H1 (cell line): Measurements from ENCODE around the gene DIO3. TPM values are rescaled to one million over a fixed set of nuclear protein-coding genes. Genes with fewer than 3 reads are reported as not detected.

Source experiments
- CTCF ChIA-PET: fragments of 300-600 bp; sonication (Branson Sonifier 250); formaldehyde crosslinking; loops from one replicate; lab custom pipeline; 2021; ENCODE audit not compliant: partially characterized antibody; lab: Charles Lee
- POLR2A ChIA-PET: fragments of 300-600 bp; sonication (Branson Sonifier 250); formaldehyde crosslinking; loops from one replicate; lab custom pipeline; 2021; ENCODE audit warnings: inconsistent platforms; ENCODE audit not compliant: partially characterized antibody; lab: Charles Lee
- DNase-seq, 2 experiments: peaks; one replicate each; pipeline versions ENCODE4 v3.0.0 to v3.0.0-alpha.2; 2010 to 2022; ENCODE audit warnings: low spot score in 2 of 2, low read depth in 1 of 2, mixed read lengths in 1 of 2
- FAIRE-seq: peaks from 2 replicates; lab custom pipeline; 2011; peaks lifted over from hg19 to GRCh38; lab: Jason Lieb, UNC
- H2AFZ ChIP-seq: 2 replicates; pipeline ENCODE4 v1.8.1; 2012; ENCODE audit warnings: low read length, inconsistent platforms
- H2AK5ac ChIP-seq: 2 replicates; pipeline ENCODE4 v1.6.1; 2013; ENCODE audit warnings: low read depth, low read length
- H2BK120ac ChIP-seq: replicated peaks from 2 replicates; pipeline ENCODE3; 2013; ENCODE audit warnings: low read depth, low read length, inconsistent platforms
- H2BK12ac ChIP-seq: 2 replicates; pipeline ENCODE4 v1.6.1; 2013; ENCODE audit warnings: low read depth, low read length
- H2BK15ac ChIP-seq: 2 replicates; pipeline ENCODE4 v1.6.1; 2013; ENCODE audit warnings: low read length
- H2BK20ac ChIP-seq: 2 replicates; pipeline ENCODE4 v1.6.1; 2013; ENCODE audit warnings: low read length
- H2BK5ac ChIP-seq: 2 replicates; pipeline ENCODE4 v1.6.1; 2013; ENCODE audit warnings: low read depth, low read length
- H3K14ac ChIP-seq: 2 replicates; pipeline ENCODE4 v1.6.1; 2013; ENCODE audit warnings: inconsistent platforms; ENCODE audit not compliant: insufficient read length
- H3K18ac ChIP-seq: 2 replicates; pipeline ENCODE4 v1.6.1; 2013; ENCODE audit warnings: low read length; ENCODE audit errors: extremely low read depth
- H3K23ac ChIP-seq: 2 replicates; pipeline ENCODE4 v1.6.1; 2013; ENCODE audit warnings: inconsistent platforms; ENCODE audit not compliant: insufficient read length
- H3K23me2 ChIP-seq: 2 replicates; pipeline ENCODE4 v1.6.1; 2013; ENCODE audit warnings: low read depth, low read length
- H3K27ac ChIP-seq: 2 replicates; pipeline ENCODE4 v1.6.1; 2011; ENCODE audit warnings: low read depth, low read length, inconsistent platforms
- H3K27me3 ChIP-seq, 4 experiments: replicated peaks in 1 of 4; 1 replicate in 1 of 4; 2 replicates in 3 of 4; pipeline versions ENCODE4 v1.6.1 to v1.8.1; 2011 to 2013; ENCODE audit warnings: low read length in 3 of 4, mild to moderate bottlenecking in 3 of 4, inconsistent platforms in 2 of 4, mixed read lengths in 2 of 4, moderate library complexity in 1 of 4; ENCODE audit not compliant: control insufficient read depth in 3 of 4, insufficient read depth in 3 of 4; ENCODE audit errors: extremely low read depth in 1 of 4
- H3K36me3 ChIP-seq, 4 experiments: 2 replicates each; pipeline versions ENCODE4 v1.6.1 to v1.8.1; 2011 to 2013; ENCODE audit warnings: mild to moderate bottlenecking in 4 of 4, low read length in 3 of 4, moderate library complexity in 2 of 4, control low read depth in 1 of 4, inconsistent platforms in 1 of 4; ENCODE audit not compliant: insufficient read depth in 4 of 4, control insufficient read depth in 2 of 4
- H3K4ac ChIP-seq: replicated peaks from 2 replicates; pipeline ENCODE3; 2013; ENCODE audit warnings: low read length, low read depth, mixed read lengths, inconsistent platforms; ENCODE audit not compliant: insufficient read length
- H3K4me1 ChIP-seq, 4 experiments: replicated peaks in 1 of 4; 1 replicate in 1 of 4; 2 replicates in 3 of 4; pipeline versions ENCODE4 v1.6.1 to v1.8.1; 2011 to 2013; ENCODE audit warnings: low read length in 3 of 4, inconsistent platforms in 2 of 4, mixed read lengths in 1 of 4; ENCODE audit not compliant: insufficient read depth in 4 of 4, control insufficient read depth in 3 of 4
- H3K4me2 ChIP-seq, 2 experiments: 2 replicates each; pipeline versions ENCODE4 v1.6.1 to v1.8.1; 2011 to 2013; ENCODE audit warnings: low read depth in 2 of 2, low read length in 2 of 2, control low read depth in 1 of 2, inconsistent platforms in 1 of 2, mild to moderate bottlenecking in 1 of 2; ENCODE audit not compliant: insufficient read depth in 1 of 2
- H3K4me3 ChIP-seq, 4 experiments: fragments of 200-600, 300-600 bp in 1 of 4; sonication (generic), shearing (Covaris generic), sonication (Bioruptor Twin) in 1 of 4; 2 replicates each; pipeline versions ENCODE4 v1.5.1 to v1.8.1; 2011 to 2016; ENCODE audit warnings: low read length in 4 of 4, low read depth in 3 of 4, control low read depth in 2 of 4, inconsistent platforms in 2 of 4, mild to moderate bottlenecking in 2 of 4, mixed read lengths in 1 of 4, moderate library complexity in 1 of 4; ENCODE audit not compliant: insufficient read depth in 2 of 4; ENCODE audit errors: extremely low read depth in 1 of 4
- H3K56ac ChIP-seq: replicated peaks from 2 replicates; pipeline ENCODE3; 2013; ENCODE audit warnings: low read depth, mild to moderate bottlenecking, mixed read lengths, low read length, inconsistent platforms; ENCODE audit not compliant: insufficient read length
- H3K79me1 ChIP-seq: 2 replicates; pipeline ENCODE4 v1.6.1; 2013; ENCODE audit warnings: low read depth, low read length, control low read depth
- H3K79me2 ChIP-seq, 2 experiments: 2 replicates each; pipeline versions ENCODE4 v1.6.1 to v1.8.1; 2012 to 2013; ENCODE audit warnings: low read length in 2 of 2, mild to moderate bottlenecking in 2 of 2, inconsistent platforms in 1 of 2; ENCODE audit not compliant: insufficient read depth in 2 of 2, control insufficient read depth in 1 of 2
- H3K9ac ChIP-seq, 4 experiments: replicated peaks in 1 of 4; 1 replicate in 1 of 4; 2 replicates in 3 of 4; pipeline versions ENCODE4 v1.6.1 to v1.8.1; 2011 to 2013; ENCODE audit warnings: low read depth in 3 of 4, low read length in 3 of 4, control low read depth in 2 of 4, mild to moderate bottlenecking in 2 of 4, moderate library complexity in 2 of 4, inconsistent platforms in 1 of 4; ENCODE audit errors: extremely low read depth in 1 of 4
- H3K9me3 ChIP-seq, 2 experiments: 2 replicates each; pipeline versions ENCODE4 v1.6.1 to v1.8.1; 2012 to 2013; ENCODE audit warnings: mild to moderate bottlenecking in 2 of 2, moderate library complexity in 2 of 2, control low read depth in 1 of 2, inconsistent platforms in 1 of 2, low read depth in 1 of 2, low read length in 1 of 2, mixed read lengths in 1 of 2; ENCODE audit not compliant: insufficient read depth in 2 of 2
- H4K20me1 ChIP-seq, 2 experiments: replicated peaks in 1 of 2; 2 replicates each; pipeline versions ENCODE3 to v1.8.1; 2011 to 2013; ENCODE audit warnings: inconsistent platforms in 2 of 2, low read length in 2 of 2, mild to moderate bottlenecking in 1 of 2; ENCODE audit not compliant: insufficient read depth in 2 of 2, control insufficient read depth in 1 of 2
- H4K5ac ChIP-seq: 2 replicates; pipeline ENCODE4 v1.6.1; 2013; ENCODE audit warnings: low read length, low read depth, mixed read lengths, inconsistent platforms; ENCODE audit not compliant: insufficient read length
- H4K8ac ChIP-seq: 2 replicates; pipeline ENCODE4 v1.8.0; 2013; ENCODE audit warnings: mild to moderate bottlenecking, moderate library complexity, low read length, inconsistent platforms; ENCODE audit not compliant: insufficient read depth; ENCODE audit errors: extremely low read depth
- H4K91ac ChIP-seq: replicated peaks from 2 replicates; pipeline ENCODE3; 2013; ENCODE audit warnings: low read length, mixed read lengths, inconsistent platforms; ENCODE audit not compliant: insufficient read length
- CEBPB ChIP-seq: IDR thresholded peaks from 2 replicates; pipeline ENCODE4 v1.6.1; 2012; ENCODE audit warnings: low read depth, low read length
- CHD1 ChIP-seq: IDR thresholded peaks from 2 replicates; pipeline ENCODE4 v1.6.1; 2012; ENCODE audit warnings: low read depth, low read length, improper control_type of control experiment
- CHD2 ChIP-seq: IDR thresholded peaks from 2 replicates; pipeline ENCODE4 v1.6.1; 2012; ENCODE audit warnings: low read length, improper control_type of control experiment
- EGR1 ChIP-seq: IDR thresholded peaks from 2 replicates; pipeline ENCODE4 v1.6.1; 2011; ENCODE audit warnings: low read depth, low read length, borderline replicate concordance
- HDAC2 ChIP-seq, 2 experiments: fragments of 300-600 bp in 1 of 2; sonication (generic) in 1 of 2; IDR thresholded peaks; 2 replicates each; pipeline ENCODE4 v1.6.1; 2011 to 2012; ENCODE audit warnings: low read depth in 2 of 2, low read length in 2 of 2, mild to moderate bottlenecking in 2 of 2, moderate library complexity in 2 of 2, borderline replicate concordance in 1 of 2, inconsistent platforms in 1 of 2
- KDM1A ChIP-seq: fragments of 200-600, 300-600 bp; sonication (generic); IDR thresholded peaks from 2 replicates; pipeline ENCODE4 v1.7.1; 2016; ENCODE audit warnings: mild to moderate bottlenecking, low read length, borderline replicate concordance
- NRF1 ChIP-seq: IDR thresholded peaks from 2 replicates; pipeline ENCODE4 v1.6.1; 2011; ENCODE audit warnings: mild to moderate bottlenecking, low read depth, low read length, improper control_type of control experiment
- POLR2A ChIP-seq, 2 experiments: IDR thresholded peaks; 1 replicate in 1 of 2; 2 replicates in 1 of 2; pipeline ENCODE4 v1.6.1; 2011; ENCODE audit warnings: low read depth in 2 of 2, low read length in 2 of 2, mild to moderate bottlenecking in 2 of 2; ENCODE audit errors: control extremely low read depth in 1 of 2
- RBBP5 ChIP-seq: IDR thresholded peaks from 2 replicates; pipeline ENCODE4 v1.7.1; 2012; ENCODE audit warnings: low read depth, mild to moderate bottlenecking, inconsistent platforms, low read length, moderate library complexity, borderline replicate concordance
- RNF2 ChIP-seq: fragments of 200-900, 300-1000 bp; sonication (generic); IDR thresholded peaks from 2 replicates; pipeline ENCODE4 v1.7.1; 2016; ENCODE audit warnings: borderline replicate concordance, low read depth, mild to moderate bottlenecking, antibody characterized with exemption, low read length; ENCODE audit not compliant: poor library complexity, severe bottlenecking; ENCODE audit errors: missing control alignments
- USF2 ChIP-seq: IDR thresholded peaks from 2 replicates; pipeline ENCODE4 v1.6.1; 2011; ENCODE audit warnings: low read length, improper control_type of control experiment
- YY1 ChIP-seq: IDR thresholded peaks from 2 replicates; pipeline ENCODE4 v1.6.1; 2011; ENCODE audit warnings: low read depth, mild to moderate bottlenecking, low read length
- WGBS, 2 experiments: shearing (Covaris generic) in 1 of 2; methylation state at CpG; one replicate each; pipeline versions ENCODE4 v1.1.6 to v1.1.7; 2013 to 2015; ENCODE audit warnings: low lambda C conversion rate in 2 of 2, mixed read lengths in 2 of 2, inconsistent platforms in 1 of 2, low coverage in 1 of 2, missing lambda C conversion rate in 1 of 2; ENCODE audit not compliant: insufficient replicate concordance in 2 of 2, insufficient coverage in 1 of 2, insufficient read length in 1 of 2; ENCODE audit errors: extremely low coverage in 1 of 2, missing lambda C conversion rate in 1 of 2; 5-methylcytosine and 5-hydroxymethylcytosine counted together
- polyA plus RNA-seq, 7 experiments: library from polyadenylated mRNA; depleted of rRNA in 3 of 7; stranded (reverse) in 5 of 7; unstranded in 2 of 7; fragments of >200 nt in 5 of 7; fragments of 200-250 nt in 2 of 7; gene quantifications; 1 replicate in 5 of 7; 2 replicates in 1 of 7; 4 replicates in 1 of 7; pipeline versions ENCODE4 v1.2.1 to v1.2.3, GENCODE V29; 2011 to 2013; ENCODE audit warnings: missing spikeins in 2 of 7, mixed read lengths in 2 of 7
- total RNA-seq: library from RNA; stranded (reverse); fragmentation: NEBNext Ultra II Directional; extraction: Animal tissue kit (Norgen Biotek cat#: 25700); gene quantifications from 2 replicates; pipeline ENCODE4 v1.2.1, GENCODE V29; 2021
- TF ChIP-seq, protein P1 (sequence below): IDR thresholded peaks from 2 replicates; pipeline ENCODE4 v1.6.1; 2012; ENCODE audit warnings: inconsistent platforms

The DIO3 gene
- total and polyA plus RNA-seq, 2 of the 8 experiments (the other 6 are each of a cell fraction or from before 2014, with no cell fraction given): 0.17 to 0.19 TPM

DNA sequence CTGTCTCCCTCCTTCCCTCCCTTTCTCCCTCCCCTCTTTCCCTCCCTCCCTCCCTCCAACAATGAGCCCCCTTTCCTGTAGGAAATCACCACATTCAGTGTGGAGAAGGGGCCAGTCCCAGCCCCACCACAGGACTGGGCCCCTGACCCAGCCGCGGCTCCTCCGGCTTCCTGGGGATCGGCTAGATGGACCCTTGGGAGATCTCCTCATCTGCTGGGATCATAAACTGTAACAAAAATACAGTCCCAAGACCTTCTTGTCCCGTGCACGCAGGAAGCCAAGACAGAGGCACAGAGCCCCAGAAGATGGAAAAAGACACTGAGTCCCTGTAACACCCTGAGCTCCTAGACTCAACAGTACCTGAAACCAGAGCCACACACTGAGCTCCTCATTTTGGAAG is 23.9 kb downstream of the DIO3 start:
- H3K23me2 ChIP-seq: no peaks in the 10 kb centered on the region
- no peaks in the 10 kb centered on the region for H4K20me1 ChIP-seq
- FAIRE-seq: no peak
- no peak overlapping the region for H2BK5ac ChIP-seq
- no peak overlapping the region for H3K23ac ChIP-seq
- H3K79me2 ChIP-seq: no peaks in the 10 kb centered on the region
- H3K27me3 ChIP-seq: no peaks in the 10 kb centered on the region
- no peak overlapping the region for H2BK120ac ChIP-seq
- H3K9me3 ChIP-seq: no peaks in the 10 kb centered on the region
- no peak overlapping the region for H3K27ac ChIP-seq
- H2AK5ac ChIP-seq: no peak overlapping the region
- ChIA-PET POLR2A (no interaction called here), CTCF (interaction anchor here (0.8 to 2.1 kb wide), 4 partner anchors 9 to 44 kb away, joined by 3 to 6 read pairs (median 4); no protein-coding TSS in a partner anchor)
- no peaks in the 10 kb centered on the region; a peak in 1 of 7 replicates for H3K4me1 ChIP-seq
- H2BK20ac ChIP-seq: no peak overlapping the region
- H3K4ac ChIP-seq: no peak overlapping the region
- no peak for DNase-seq
- no peak overlapping the region for H2AFZ ChIP-seq
- no peaks in the 10 kb centered on the region for H3K79me1 ChIP-seq
- WGBS, 2 experiments: 90% methylated on average over 4 of the region's 6 CpGs; no CpG with 5 or more reads in 1 of the 2 experiments
- H3K4me3 ChIP-seq: no peak overlapping the region
- no peak overlapping the region for H4K91ac ChIP-seq
- no peak overlapping the region for H3K9ac ChIP-seq
- H3K56ac ChIP-seq: no peak overlapping the region
- H2BK12ac ChIP-seq: no peak overlapping the region
- no peak overlapping the region for H3K4me2 ChIP-seq
- H4K8ac ChIP-seq: no peak overlapping the region
- H3K14ac ChIP-seq: no peak overlapping the region
- H3K18ac ChIP-seq: no peak overlapping the region
- H2BK15ac ChIP-seq: no peak overlapping the region
- H4K5ac ChIP-seq: no peak overlapping the region
- no peaks in the 10 kb centered on the region for H3K36me3 ChIP-seq
- no peak for TF ChIP-seq CEBPB
- TF ChIP-seq KDM1A: no peak
- TF ChIP-seq RNF2: no peak
- no peak for TF ChIP-seq RBBP5
- no peak for TF ChIP-seq CHD1
- no peak for TF ChIP-seq YY1
- no peak for TF ChIP-seq POLR2A (IDR thresholded peaks at IDR 0.05; ENCODE audit: control extremely low read depth in 1 of 2, low read depth in 2 of 2, low read length in 2 of 2)
- TF ChIP-seq, protein P1, sequence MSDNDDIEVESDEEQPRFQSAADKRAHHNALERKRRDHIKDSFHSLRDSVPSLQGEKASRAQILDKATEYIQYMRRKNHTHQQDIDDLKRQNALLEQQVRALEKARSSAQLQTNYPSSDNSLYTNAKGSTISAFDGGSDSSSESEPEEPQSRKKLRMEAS: no peak
- no peak for TF ChIP-seq NRF1
- no peak for TF ChIP-seq HDAC2 (IDR thresholded peaks at IDR 0.05; ENCODE audit: borderline replicate concordance in 1 of 2, low read depth in 2 of 2, low read length in 2 of 2)
- TF ChIP-seq CHD2: no peak
- TF ChIP-seq EGR1: no peak
- no peak for TF ChIP-seq USF2
